Measurements from ENCODE around the gene SFMBT2.

SFMBT2 gene

DNA sequence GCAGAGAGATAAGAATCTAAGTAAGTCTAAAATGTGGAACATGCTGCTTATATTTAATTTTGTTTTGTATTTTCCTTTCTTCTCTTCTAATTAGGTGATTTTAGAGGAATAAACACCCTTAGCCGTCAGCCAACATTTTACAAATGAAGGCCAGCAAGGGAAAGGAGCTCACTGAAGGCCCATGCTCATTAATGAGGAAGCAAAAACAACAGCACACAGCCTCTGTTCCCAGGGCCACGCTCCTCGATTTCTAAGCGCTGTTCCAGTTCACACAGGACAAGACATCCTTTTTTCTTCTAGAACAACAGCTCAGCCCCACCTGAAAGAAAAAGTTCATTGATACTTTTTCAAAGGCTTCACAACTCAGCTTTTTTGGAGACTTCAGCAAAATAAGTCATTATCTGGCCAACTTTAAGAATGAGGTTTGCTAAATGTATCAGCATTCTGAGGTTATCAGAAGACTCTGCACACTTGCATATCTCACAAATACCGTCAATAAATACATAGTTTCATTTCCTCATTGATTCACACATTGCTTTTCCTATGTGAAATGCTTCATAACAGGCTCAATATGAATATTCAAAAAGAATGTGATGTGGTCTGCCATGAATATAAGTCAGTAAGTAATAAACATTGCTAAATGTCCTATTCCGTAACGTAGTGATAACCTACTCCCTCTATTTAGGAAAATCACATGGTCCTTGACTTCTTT, 34.8 kb upstream of the SFMBT2 start:
- no peak overlapping the region for H3K4me3 ChIP-seq (ENCODE audit: low read depth, low read length)
- DNase-seq (ENCODE audit: low read depth, low spot score) = no peak
- ChIA-PET CTCF (no interaction called here), POLR2A (no interaction called here)
- TF ChIP-seq, protein P1, sequence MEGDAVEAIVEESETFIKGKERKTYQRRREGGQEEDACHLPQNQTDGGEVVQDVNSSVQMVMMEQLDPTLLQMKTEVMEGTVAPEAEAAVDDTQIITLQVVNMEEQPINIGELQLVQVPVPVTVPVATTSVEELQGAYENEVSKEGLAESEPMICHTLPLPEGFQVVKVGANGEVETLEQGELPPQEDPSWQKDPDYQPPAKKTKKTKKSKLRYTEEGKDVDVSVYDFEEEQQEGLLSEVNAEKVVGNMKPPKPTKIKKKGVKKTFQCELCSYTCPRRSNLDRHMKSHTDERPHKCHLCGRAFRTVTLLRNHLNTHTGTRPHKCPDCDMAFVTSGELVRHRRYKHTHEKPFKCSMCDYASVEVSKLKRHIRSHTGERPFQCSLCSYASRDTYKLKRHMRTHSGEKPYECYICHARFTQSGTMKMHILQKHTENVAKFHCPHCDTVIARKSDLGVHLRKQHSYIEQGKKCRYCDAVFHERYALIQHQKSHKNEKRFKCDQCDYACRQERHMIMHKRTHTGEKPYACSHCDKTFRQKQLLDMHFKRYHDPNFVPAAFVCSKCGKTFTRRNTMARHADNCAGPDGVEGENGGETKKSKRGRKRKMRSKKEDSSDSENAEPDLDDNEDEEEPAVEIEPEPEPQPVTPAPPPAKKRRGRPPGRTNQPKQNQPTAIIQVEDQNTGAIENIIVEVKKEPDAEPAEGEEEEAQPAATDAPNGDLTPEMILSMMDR (IDR thresholded peaks at IDR 0.05; ENCODE audit: insufficient read depth, low read length, missing control alignments) = no peak

DNA sequence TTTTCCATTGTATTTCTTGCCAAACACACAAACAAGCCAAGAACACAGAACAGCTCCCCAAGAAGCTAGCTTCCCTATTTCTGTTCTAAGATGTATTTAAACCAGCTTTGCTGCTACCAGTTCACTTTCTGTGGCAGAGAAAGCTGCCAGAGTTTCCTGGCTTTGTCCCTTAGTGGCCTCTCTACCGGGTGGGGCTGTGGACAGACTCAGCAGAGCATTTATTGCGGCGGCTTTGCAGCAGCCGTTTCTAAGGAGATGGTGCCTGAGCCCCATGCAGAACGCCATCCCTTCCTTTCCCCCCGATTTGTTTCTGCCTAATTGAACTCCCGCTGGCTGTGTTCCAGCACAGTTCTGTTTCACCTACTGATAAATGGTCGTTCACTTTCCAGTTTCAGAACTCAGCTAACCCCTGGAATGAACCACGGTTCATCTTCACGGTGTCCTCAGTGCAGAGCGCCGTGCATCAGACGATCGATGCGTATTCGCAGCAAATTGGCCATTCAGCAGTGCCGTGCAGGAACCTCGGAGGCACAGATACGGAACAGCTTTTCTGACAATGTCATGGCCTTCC, 33.8 kb upstream of the SFMBT2 start:
- CTCF ChIA-PET = no interaction called here
- POLR2A ChIA-PET = no interaction called here
- DNase-seq (ENCODE audit: low read depth, low spot score) = no peak
- H3K4me3 ChIP-seq (ENCODE audit: low read depth, low read length) = no peak overlapping the region
- TF ChIP-seq, protein P1 (IDR thresholded peaks at IDR 0.05; ENCODE audit: insufficient read depth, low read length, missing control alignments) = no peak

DNA sequence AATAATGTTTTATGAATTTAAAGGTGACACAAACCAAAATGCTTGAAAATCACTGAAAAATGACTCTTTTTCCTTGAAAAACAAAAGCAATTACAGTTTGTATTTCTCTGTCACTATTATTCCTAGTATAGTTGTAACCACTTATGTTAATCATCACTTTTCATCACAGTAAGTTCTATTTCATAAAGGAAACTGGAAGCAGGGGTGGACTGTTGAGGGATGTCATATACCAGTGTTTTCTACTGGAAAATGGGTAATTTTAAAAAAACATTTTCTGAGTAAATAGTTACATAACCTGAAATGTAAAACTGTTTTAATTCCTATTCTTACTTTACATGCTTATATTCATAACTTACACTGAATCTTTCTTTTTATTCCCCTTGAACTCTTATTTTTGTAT, 32.2 kb upstream of the SFMBT2 start:
- POLR2A ChIA-PET = no interaction called here
- no peak overlapping the region for H3K4me3 ChIP-seq (ENCODE audit: low read depth, low read length)
- DNase-seq (ENCODE audit: low read depth, low spot score) = no peak
- TF ChIP-seq, protein P1 (IDR thresholded peaks at IDR 0.05; ENCODE audit: insufficient read depth, low read length, missing control alignments) = no peak
- CTCF ChIA-PET = no interaction called here

DNA sequence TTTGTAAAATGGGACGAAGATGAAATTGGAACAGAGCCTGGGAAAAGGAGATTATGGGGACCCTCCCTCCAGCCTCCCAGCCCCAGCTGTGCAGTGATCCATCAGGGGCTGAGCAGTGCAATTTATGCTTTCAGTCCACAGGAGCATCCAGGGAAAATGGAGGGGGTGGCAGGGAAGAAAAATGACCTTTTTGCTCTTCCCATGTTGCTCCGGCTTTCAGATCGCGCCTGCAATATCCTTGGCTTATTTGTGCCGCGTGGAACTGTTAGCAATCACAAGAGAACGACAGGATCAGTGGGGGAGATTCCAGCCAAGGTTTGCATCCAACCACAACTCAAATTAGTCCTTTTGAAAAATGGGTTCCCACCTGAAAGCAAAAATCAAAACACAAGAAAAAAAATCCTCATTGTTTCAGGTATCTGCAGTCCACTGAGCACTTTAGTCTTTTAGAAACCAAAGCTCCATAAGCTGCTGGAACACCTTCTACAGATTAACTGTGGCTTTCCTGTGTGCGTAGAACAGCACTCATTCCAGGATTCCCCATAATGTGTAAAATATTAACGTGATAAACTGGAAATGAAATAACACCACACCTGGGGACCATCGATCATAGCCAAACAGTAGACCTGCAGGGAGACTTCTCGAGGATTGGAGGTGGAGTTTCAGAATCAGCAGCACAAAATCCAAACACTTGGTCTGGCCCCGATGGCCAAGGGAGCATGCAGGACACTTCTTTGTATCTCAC, 30.7 kb upstream of the SFMBT2 start:
- ChIA-PET POLR2A (no interaction called here), CTCF (no interaction called here)

DNA sequence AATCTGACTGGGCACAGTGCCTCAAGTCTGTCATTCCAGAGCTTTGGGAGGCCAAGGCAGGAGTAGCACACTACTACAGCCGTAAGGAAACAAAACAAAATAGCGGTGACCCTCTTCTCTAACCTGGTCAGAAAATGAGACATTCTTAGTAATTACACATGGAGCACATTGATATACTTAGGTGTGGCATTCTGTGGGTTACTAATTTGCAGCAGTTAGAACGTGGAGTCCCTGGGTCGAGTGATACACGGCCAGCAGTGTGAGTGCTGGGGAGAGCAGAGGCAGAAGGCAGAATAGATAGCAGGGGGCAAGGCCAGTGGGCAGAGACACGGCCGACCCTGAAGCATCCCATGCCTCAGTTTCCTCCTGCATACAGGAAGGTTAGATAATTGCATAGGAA, 28.9 kb upstream of the SFMBT2 start:
- no peak overlapping the region for H3K4me3 ChIP-seq (ENCODE audit: low read depth, low read length)
- ChIA-PET POLR2A (no interaction called here), CTCF (no interaction called here)
- DNase-seq (ENCODE audit: low read depth, low spot score) = no peak
- TF ChIP-seq, protein P1 (IDR thresholded peaks at IDR 0.05; ENCODE audit: insufficient read depth, low read length, missing control alignments) = no peak

More for the DNA sequence above, 30.7 kb upstream of the SFMBT2 start:
- TF ChIP-seq, protein P1 (IDR thresholded peaks at IDR 0.05; ENCODE audit: insufficient read depth, low read length, missing control alignments) = no peak
- no peak for DNase-seq (ENCODE audit: low read depth, low spot score)
- no peak overlapping the region for H3K4me3 ChIP-seq (ENCODE audit: low read depth, low read length)

DNA sequence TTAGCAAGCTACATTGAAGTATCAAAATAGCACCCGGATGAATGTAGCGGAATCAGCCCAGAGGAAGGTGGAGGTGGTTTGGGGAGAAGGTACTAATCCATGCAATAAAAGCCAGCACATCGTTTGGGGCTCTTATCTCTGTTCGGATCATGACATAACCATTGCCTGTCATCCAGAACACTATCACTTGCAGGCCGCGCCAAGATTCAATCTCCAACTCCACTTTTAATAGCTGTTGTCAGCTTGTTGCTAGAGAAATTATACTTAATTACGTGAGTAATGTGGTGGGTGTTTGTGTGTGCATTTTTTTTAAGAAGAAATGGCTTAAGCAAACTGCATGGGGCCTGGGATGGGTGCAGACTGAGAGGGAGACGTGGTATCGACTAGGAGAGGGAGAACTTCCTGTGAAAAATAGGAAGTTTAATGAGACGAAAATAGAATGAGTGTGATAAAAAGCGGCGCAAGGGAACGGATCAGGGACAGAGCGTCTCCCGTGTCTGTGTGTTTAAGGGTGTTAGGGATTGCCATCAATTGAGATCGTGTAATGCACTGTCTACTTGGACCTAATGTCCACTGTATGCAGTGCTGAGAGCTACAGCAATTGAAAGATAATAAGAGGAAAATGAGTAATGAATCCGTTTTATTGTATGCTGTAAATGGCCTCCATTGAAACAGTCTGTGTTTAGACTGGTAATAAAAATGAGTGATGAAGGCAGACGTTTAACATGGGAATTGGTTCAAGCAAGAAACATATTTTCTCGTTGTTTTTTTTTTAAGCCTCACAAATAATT, 27.6 kb upstream of the SFMBT2 start:
- POLR2A ChIA-PET = no interaction called here
- TF ChIP-seq, protein P1 (IDR thresholded peaks at IDR 0.05; ENCODE audit: insufficient read depth, low read length, missing control alignments) = no peak
- H3K4me3 ChIP-seq (ENCODE audit: low read depth, low read length) = no peak overlapping the region
- DNase-seq (ENCODE audit: low read depth, low spot score) = no peak
- CTCF ChIA-PET = no interaction called here
